Stimulated activated CD8-positive, alpha-beta memory T cell treated with anti-CD3 and anti-CD28 coated beads, Interleukin-2, amount 100 ng/mL, for 48 hours (primary cell): ENCODE measurements around the gene UBAP2L.
A peak's percentile ranks its signal among the peaks of the same experiment; 100 is the strongest.
"Not testable (repeated sequence)": the region's sequence is repeated elsewhere in the genome, so short reads cannot be mapped to it uniquely, and the experiment has no call there.

Experiments
- DNase-seq, 2 donors: peaks; one replicate each; pipeline ENCODE4 v3.0.0-alpha.2; 2020; ENCODE audit warnings: low read depth in 2 of 2

The UBAP2L gene

DNA sequence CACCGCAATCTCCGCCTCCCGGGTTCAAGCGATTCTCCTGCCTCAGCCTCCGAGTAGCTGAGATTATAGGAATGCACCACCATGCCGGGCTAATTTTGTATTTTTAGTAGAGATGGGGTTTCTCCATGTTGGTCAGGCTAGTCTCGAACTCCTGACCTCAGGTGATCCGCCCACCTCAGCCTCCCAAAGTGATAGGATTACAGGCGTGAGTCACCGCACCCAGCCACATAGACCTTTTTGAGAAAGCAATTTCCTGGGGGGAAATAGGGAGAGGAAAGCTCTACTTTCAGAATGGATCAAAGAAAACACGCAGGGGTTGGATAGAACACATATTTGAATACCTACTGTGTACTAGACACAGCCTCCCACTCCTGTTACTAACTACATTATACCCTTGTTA, 15.0 kb upstream of the UBAP2L start:
- DNase-seq: not testable (repeated sequence)

DNA sequence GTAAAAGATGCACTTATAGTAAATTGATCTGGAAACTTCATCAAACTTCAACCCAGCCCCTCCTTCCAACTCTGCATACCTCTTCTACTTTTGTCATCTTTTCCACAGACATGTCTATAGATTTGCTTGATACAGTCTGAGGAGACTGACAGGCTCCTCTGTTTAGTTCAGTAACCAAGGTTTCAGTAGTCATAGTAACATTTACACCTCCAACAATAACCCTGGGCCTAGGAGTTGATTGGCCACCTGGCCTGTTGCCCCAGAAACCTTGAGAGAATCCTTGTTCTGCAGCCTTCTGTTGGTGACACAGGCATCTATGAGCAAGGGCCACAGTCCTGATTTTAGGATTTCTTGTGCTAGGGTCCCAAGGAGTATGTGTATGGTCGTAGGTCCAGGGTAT, 14.6 kb upstream of the UBAP2L start, which contains the start of gene CFAP141:
Gene CFAP141 (minus strand): TSS at position 138 of the 400 bp plus-strand sequence. CDS start 26 bp downstream, at position 112.
- DNase-seq: no peak

DNA sequence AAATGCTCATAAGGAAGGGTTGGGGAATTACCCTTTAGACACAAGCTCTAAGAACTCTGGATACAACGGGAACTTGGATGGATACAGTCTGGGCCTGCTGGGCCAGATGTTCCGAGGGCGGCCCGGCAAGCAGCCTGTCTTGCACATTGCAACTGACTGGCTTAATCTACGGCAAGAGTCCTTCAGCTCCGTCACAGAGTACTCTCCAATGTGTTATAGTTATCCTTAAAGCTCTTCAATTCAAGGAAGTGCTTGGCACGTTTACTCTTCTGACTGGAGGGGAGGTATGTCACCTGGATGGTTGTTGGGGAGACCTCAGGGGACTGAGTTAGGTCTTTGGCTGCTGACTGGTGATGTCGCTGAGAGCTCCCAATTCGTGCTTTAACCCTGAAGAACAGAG, 13.5 kb upstream of the UBAP2L start:
- DNase-seq: no peak

- DNase-seq: no peak
Measured at GRCh38 chr1:154208677-154209388, 11.9 kb upstream of the UBAP2L start.

DNA sequence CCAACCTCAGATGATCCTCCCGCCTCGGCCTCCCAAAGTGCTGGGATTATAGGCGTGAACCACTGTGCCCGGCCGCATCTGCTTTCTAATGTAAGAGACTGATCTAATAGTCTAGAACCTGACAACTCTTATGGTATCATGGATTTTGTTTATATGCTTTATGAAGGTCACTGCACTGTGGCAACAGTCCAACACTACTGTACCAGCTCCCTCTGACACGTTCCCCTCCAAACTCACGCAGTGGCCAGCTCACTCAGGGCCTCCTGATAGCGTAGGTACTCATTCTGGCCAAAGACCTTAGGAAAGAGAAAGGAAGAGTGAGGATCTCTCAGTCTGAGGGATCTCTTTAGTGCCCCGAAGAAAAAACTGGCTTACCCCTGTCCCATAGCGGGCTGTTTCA, 8.7 kb upstream of the UBAP2L start:
- DNase-seq: no peak

- DNase-seq: no peak
Measured at GRCh38 chr1:154213274-154213673, 7.5 kb upstream of the UBAP2L start.

GRCh38 chr1:154218545-154218944, 2.2 kb upstream of the UBAP2L start:
- DNase-seq: no peak

DNA sequence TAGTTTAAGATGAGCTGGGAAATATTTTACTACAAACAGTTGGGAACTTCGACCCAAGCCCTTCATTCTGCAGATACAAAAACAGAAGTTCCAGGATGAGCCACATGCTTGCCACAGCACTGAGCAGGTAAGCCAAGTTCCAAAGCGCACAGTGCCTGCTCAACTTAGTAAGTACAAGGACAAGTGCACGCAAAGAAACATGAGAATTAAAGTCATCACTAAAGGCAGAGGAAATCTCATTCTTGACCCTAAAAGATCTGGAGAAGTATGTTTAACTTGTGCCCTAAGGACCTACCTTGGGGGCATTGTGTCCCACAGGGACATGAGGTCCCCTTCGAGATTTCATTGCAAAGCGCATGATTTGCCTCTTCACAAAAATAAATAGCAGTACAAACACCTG, 1.2 kb upstream of the UBAP2L start:
- DNase-seq: no peak

DNA sequence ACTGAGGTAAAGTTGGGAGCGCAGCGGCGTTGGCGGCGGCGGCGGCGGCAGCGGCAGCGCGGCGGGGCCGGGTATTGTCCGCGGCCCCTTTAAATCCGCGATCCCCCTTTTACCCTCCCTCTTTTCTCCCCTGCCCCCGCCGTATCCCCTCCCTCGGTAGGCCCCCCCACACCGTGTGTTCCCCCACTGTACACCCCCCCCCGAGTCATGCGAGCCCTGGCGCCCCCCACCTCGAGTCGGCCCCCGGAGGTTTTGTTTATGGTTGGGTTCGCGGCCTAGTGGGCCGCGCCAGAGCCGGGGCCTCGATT, 169 bp downstream of the UBAP2L start:
- DNase-seq: no peak

DNA sequence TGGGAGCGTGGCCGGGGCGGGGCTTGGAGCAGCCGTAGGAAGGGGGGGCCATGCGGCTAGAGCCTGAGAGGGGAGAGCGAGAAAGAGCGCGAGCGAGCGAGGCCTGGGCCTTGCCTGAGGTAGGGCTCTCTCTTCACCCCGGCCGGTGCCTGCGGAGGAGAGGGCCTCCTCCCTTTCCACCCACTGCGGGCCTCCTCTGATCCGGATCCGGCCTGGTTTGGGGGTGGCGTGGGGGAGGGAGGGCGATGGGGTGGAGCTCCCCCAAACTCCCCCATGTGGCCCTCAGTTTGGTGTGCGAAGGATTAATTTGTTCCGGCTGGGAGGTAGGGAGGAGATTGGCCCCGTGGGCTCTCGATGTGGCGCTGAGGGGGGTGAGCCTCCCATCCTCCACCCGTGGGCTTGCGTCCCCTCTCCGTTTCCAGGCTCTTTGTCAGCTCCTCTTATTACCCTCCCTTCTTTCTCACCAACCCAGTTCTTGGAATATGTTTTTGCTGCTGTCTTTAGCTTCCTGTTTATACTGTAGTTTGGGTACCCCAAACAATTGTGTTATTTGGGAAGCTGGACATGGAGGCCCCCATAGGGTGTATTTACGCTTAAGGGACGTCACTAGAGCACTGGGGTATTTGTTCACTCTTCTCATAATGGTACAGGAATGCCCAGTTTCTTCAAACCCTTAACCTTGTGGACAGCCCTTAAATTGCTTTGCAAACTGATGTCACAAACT, 685 bp downstream of the UBAP2L start:
- DNase-seq: peak; percentile 45 to 48

DNA sequence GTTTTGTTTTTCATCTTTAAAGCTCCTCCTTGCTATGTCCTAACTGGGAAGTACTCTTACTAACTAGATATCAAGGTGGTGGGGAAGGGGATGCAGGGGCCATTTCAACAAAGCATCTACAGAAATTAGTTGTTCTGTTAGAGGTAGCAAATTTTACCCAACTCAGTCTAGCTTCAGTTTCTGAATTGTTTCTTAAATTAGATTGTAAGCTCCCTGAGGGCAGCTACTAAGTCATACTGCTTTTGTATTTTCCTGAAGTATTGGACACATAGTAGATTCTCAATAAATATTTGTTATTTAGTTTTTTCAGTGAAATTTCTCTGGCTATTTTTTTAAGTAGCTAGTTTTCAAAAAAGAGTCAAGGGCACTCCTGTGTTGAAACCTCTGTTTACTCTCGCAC, 1.8 kb downstream of the UBAP2L start:
- no peak for DNase-seq

DNA sequence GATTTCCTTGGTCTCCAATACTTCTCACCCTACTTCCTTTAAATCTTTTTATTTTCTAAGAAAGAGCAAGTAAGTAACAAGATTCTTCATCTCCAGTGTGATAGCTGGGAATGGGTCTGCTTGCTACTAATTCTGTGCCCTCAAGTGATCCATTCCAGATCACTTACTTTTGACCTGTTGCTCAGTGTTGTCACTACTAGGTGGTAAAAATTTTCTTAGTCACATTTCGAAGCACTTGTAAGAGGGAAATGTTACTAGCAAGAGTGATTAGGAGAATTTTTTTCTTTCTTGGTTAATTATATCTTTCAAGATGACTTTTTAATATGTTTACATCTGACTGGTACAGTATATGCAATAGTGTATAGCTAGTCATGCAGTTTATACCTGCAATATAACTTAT, 2.2 kb downstream of the UBAP2L start:
- DNase-seq: no peak

- DNase-seq: no peak
Measured at GRCh38 chr1:154223621-154224020, 2.9 kb downstream of the UBAP2L start.

DNA sequence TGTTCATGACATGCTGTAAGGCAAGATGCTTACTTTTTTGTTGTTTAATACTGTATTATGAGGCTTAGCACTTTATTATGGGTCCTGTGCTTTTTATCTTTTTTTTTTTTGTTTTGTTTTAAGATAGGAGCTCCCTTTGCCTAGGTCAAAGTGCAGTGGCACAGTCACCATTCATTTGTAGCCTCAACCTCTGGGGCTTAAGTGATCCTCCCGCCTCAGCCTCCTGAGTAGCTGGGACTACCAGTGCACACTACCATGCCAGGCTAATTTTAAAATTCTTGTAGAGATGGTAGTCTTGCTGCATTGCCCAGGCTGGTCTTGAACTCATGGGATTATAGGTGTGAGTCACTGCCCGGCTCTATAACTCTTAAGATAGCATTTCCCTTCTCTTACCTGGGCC, 4.6 kb downstream of the UBAP2L start:
- no peak for DNase-seq

DNA sequence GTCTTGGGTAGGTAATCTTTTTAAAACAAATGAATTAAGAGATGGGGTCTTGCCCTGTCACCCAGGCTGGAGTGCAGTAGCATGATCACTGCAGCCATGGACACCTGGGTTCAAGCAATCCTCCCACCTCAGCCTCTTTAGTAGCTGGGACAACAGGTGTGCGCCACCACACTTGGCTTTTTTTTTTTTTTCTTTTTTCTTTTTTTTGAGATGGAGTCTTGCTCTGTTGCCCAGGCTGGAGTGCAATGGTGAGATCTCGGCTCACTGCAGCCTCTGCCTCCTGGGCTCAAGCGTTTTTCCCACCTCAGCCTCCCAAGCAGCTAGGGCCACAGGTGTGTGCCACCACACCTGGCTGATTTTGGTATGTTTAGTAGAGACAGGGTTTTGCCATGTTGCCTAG, 10.4 kb downstream of the UBAP2L start:
- not testable (repeated sequence) for DNase-seq

GRCh38 chr1:154233127-154233526, 12.4 kb downstream of the UBAP2L start:
- not testable (repeated sequence) for DNase-seq

DNA sequence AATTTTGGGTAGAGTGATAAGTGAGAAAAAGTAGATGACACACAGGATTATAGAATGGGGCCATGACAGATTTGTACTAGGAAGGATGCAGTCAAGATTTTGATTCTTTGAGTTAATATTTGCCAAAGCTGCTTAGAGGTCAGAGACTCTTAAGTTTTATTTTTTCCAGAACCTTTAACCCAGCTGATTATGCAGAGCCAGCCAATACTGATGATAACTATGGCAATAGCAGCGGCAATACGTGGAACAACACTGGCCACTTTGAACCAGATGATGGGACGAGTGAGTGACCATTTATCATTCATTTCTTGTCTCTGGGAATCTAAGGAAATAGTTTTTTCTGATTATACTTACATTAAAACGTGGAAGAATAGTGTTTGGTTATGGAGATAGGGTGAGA, 16.1 kb downstream of the UBAP2L start:
- no peak for DNase-seq

- no peak for DNase-seq
Measured at GRCh38 chr1:154237435-154237834, 16.7 kb downstream of the UBAP2L start.

DNA sequence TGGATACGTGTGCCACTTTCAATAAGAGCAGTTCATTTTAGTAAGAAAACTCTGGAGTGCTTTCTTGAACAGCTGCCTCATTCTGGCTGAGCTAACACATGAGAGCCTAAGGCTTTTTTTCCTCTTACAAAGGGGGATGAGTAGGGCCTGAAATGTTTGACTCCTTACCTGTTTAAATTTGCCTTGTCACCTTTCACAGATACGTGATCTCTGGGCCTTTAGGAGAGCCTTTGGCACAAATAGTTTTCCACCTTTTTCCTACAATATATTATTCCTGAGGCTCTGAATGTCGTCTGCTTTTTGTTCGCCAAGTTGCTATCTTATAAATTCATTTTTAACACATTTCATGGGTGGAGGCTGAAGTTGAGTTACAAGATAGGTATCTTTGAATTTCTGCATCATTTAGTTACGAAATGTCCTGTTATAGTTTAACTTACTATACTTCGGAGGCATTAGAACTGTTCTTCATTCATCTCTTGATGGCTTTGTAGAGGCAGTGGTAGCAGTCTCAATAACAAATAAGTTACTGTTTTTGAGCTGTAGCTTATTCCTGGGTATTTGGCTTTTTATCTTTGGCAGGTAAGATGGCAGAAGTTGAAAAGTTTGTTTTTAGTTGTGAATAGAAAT, 17.2 kb downstream of the UBAP2L start:
- DNase-seq: no peak

DNA sequence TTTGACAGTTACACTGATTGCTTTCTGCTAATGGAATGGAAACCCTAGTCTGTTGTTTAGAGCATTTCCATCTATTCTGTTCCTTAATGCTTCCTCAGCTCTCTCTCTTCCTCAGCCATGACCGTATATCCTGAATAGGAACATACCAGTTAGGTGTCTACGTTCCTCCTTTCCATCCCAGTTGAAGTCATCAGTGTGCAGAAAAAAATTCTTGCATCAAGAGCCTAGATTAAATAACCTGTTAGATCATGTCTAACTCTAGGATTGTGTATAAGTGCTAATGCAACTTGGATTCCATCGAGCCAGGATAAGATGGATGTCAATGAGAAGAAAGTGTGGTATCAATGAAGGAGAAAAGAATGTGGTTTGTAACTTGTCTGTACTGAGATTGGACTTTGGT, 18.7 kb downstream of the UBAP2L start:
- DNase-seq: no peak

- DNase-seq: no peak
Measured at GRCh38 chr1:154240294-154240833, 19.6 kb downstream of the UBAP2L start.

DNA sequence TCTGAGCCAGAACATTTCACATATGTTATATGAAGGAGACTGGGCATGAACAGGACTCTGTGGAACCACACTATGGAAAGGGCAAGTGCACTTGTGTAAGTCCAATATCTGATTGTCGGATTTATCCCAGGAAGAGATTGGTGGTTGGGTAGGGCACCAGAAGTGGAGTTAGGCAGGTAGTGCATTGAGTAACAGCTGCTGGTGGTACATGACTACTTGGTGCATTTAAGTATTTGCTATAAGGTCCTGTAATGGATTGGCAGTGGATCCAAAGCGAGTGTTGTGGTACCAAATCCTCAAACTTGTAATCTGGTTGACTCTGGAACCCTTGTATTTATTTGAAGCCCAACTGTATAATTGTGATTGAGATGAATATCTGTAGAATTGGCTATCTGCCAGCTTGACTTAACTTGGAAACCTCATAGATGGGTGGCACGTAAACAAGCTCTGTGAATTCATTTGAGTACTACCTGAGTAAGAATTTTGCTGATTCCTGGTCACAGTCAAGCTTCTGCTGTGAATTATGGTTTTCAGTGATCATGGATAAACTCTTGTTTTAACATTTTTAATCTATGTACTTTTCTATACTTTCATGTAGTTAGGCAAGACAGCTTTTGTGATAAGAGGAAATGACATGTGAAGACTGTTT, 21.1 kb downstream of the UBAP2L start:
- no peak for DNase-seq
